ENCODE data around the gene DDAH1.

DDAH1 gene

DNA sequence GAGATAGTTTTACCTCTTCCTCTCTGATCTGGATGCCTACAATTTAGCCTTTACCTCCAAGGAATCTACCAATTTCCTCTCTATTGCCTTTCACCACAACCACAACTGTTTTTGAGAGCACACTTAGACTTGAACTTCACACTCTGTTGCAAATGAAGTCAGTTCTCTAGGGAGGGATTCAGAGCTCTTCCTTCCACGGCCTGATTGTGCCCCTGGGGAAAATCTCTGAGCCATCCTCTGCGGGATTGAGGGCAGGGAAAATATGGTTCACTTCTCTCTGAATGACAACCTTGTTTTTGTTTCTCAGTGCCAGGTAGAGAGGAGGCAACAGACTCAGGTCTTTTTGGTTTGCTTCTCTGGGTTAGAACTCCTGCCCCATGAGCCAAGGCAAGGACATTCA is 153.1 kb downstream of the DDAH1 start:
- no peaks in the 10 kb centered on the region for H3K9me3 Mint-ChIP-seq
- no peaks in the 10 kb centered on the region for H3K36me3 Mint-ChIP-seq (ENCODE audit: low read depth)
- no peak overlapping the region for H3K4me3 Mint-ChIP-seq
- no peak for TF ChIP-seq CTCF (IDR thresholded peaks at IDR 0.05; ENCODE audit: unreplicated experiment in 3 of 3)
- peaks cover 15% of the 10 kb centered on the region for H3K4me1 Mint-ChIP-seq
- peaks cover 7% of the 10 kb centered on the region for H3K27me3 Mint-ChIP-seq (ENCODE audit: low read depth)
- H3K27ac Mint-ChIP-seq, result no peak overlapping the region

GRCh38 chr1:85308833-85309350 is 156.1 kb downstream of the DDAH1 start:
- Mint-ChIP-seq H3K27me3 (ENCODE audit: low read depth) (peaks cover 7% of the 10 kb centered on the region), H3K4me3 (no peak overlapping the region), H3K27ac (no peak overlapping the region), H3K4me1 (peaks cover 5% of the 10 kb centered on the region), H3K36me3 (ENCODE audit: low read depth) (no peaks in the 10 kb centered on the region), H3K9me3 (no peaks in the 10 kb centered on the region)
- no peak for TF ChIP-seq CTCF (IDR thresholded peaks at IDR 0.05; ENCODE audit: unreplicated experiment in 3 of 3)

DNA sequence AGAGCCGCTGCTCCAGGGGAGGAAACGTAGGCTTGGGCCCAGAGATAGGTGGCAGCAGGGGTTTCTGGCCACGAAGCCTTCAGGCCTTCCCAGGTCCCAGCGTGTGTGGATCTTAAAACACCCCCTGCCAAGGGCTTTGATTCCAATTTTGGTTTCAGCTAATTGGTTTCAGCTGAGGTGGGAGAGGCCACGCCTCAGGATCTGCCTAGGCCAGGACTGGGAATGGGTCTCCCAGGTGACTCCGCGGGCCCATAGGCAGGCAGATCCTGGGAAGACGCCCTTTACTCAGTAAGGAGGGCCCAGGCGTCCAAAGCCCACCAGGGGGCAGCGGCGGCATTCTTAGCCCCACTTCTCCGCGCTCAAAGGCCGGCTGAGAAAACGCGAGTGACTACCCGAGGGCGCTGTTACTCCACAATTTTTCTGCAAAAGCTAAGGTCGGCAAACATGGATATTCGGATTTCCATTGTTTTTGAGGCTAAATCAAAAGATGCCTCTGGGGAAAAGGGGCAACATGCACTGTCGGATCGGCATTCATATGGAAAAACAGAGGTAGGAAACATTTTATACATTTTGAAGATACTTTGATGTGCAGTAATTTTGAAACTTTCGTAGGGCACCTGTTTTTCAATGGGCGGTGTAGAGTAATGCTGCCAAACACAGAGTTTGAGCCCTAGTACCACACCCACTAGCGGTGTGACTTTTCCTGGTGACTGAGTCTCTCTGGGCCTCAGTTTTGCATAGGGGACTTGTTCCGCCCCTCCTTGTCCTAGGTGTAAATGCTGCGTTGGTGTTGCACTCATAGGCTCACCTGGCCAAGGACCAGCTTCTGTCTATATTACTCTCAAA is 156.7 kb downstream of the DDAH1 start:
- peaks cover 7% of the 10 kb centered on the region for H3K27me3 Mint-ChIP-seq (ENCODE audit: low read depth)
- H3K4me3 Mint-ChIP-seq, result no peak overlapping the region
- TF ChIP-seq CTCF (IDR thresholded peaks at IDR 0.05; ENCODE audit: unreplicated experiment in 3 of 3), result peak; percentile 98 to 99 (median 99)
- H3K4me1 Mint-ChIP-seq, result peaks cover 5% of the 10 kb centered on the region
- no peak overlapping the region for H3K27ac Mint-ChIP-seq
- H3K9me3 Mint-ChIP-seq, result no peaks in the 10 kb centered on the region
- no peaks in the 10 kb centered on the region for H3K36me3 Mint-ChIP-seq (ENCODE audit: low read depth)

DNA sequence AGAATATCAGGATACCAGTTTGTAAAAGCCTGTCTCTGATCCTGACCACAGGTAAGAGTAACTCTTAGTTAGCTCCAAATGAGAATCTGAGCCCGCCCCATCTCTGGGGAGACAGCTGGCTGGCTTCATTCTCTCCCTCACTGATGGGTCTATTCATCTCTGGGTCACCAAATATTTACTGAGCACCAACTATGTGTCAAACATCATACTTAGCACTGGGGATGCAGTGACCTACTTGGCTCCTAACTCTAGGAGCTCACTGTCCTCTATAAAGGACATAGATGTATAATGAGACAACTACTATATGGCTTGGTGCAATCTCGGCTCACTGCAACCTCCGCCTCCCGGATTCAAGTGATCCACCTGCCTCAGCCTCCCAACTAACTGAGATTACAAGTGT is 158.7 kb downstream of the DDAH1 start:
- Mint-ChIP-seq H3K4me1 (peaks cover 5% of the 10 kb centered on the region), H3K4me3 (no peak overlapping the region), H3K36me3 (ENCODE audit: low read depth) (no peaks in the 10 kb centered on the region), H3K27me3 (ENCODE audit: low read depth) (peaks cover 7% of the 10 kb centered on the region), H3K27ac (no peak overlapping the region), H3K9me3 (no peaks in the 10 kb centered on the region)
- TF ChIP-seq CTCF (IDR thresholded peaks at IDR 0.05; ENCODE audit: unreplicated experiment in 3 of 3), result no peak

- no peaks in the 10 kb centered on the region for H3K27me3 Mint-ChIP-seq (ENCODE audit: low read depth)
Measured at GRCh38 chr1:85303440-85304162, 161.4 kb downstream of the DDAH1 start.

More at GRCh38 chr1:85303440-85304162, 161.4 kb downstream of the DDAH1 start:
- peaks cover 5% of the 10 kb centered on the region for H3K4me1 Mint-ChIP-seq
- H3K4me3 Mint-ChIP-seq, result no peak overlapping the region
- no peaks in the 10 kb centered on the region for H3K36me3 Mint-ChIP-seq (ENCODE audit: low read depth)
- H3K9me3 Mint-ChIP-seq, result no peaks in the 10 kb centered on the region
- TF ChIP-seq CTCF (IDR thresholded peaks at IDR 0.05; ENCODE audit: unreplicated experiment in 3 of 3), result no peak
- H3K27ac Mint-ChIP-seq, result no peak overlapping the region

Data from nephron (organoid).